ENCODE results near the gene PHLPP1.

Gene PHLPP1

GRCh38 chr18:62856294-62856693 is 141.0 kb downstream of the PHLPP1 start:
- no peak for DNase-seq

- no peak for DNase-seq
Observed at GRCh38 chr18:62857263-62857976, 142.1 kb downstream of the PHLPP1 start.

- no peak for DNase-seq
Observed at GRCh38 chr18:62860062-62860461, 144.7 kb downstream of the PHLPP1 start.

- DNase-seq, result no peak
Observed at GRCh38 chr18:62862466-62862865, 147.1 kb downstream of the PHLPP1 start.

DNA sequence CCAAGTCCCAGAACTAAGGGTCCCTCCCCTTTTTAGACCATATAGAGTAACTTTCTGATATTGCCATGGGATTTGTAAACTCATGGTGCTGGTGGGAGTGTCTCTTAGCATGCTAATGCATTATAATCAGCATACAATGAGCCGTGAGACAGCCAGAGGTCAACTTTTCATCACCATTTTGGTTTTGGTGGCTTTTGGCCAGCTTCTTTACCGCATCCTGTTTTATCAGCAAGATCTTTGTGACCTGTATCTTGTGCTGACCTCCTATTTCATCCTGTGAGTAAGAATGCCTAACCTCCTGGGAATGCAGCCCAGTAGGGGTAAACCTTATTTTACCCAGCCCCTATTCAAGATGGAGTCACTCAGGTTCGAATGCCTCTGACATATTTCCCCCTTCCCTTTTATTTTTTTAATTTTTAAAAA is 148.2 kb downstream of the PHLPP1 start:
- no peak for DNase-seq

DNA sequence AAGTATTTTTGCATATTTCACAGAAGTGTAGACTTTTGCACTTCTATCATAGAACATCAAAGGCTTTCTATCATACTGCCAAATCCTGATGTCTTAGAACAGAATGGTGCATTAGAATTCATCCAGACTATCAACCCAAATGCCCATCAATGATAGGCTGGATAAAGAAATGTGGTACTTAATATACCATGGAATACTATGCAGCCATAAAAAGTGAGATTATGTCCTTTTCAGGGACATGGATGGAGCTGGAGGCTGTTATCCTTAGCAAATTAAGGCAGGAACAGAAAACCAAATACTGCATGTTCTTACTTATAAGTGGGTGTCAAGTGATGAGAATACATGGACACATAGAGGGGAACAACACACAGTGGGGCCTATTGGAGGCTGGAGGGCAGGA is 150.2 kb downstream of the PHLPP1 start:
- no peak for DNase-seq

DNA sequence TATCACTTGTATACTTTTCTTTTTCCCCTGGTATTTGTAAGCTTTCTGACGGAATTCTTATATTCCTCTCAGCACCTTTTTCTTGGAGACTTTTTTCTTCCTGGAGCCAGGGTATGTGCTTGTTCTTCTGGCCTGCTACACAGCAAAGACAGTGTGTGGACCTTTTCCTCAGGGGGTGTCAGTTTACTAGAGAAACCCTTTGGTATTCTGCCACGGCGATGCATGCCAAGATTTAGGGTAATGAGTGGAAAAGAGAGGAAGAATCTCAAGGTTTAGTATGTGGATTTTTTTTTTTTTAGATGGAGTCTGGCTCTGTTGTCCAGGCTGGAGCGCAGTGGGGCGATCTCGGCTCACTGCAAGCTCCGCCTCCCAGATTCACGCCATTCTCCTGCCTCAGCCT is 152.2 kb downstream of the PHLPP1 start:
- no peak for DNase-seq

DNA sequence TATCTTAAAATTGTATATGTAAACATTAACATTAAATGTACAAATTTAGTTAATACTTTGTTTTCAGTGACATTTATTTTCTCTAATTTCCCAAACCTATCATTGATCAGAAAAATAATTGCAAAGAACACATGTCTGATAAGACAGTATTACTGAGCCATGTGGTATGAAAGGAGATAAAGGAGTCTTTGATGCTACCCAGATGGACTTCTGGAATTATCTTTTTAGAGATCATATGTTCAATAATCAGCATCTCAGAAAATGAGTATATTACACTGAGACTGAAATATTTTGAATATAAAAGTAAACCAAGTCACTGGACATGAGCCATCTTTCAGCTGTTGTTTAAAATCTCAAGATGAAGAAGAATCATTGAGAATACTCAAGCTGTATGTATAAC is 153.3 kb downstream of the PHLPP1 start:
- DNase-seq, result no peak

- DNase-seq, result no peak
Observed at GRCh38 chr18:62870643-62871042, 155.3 kb downstream of the PHLPP1 start.

DNA sequence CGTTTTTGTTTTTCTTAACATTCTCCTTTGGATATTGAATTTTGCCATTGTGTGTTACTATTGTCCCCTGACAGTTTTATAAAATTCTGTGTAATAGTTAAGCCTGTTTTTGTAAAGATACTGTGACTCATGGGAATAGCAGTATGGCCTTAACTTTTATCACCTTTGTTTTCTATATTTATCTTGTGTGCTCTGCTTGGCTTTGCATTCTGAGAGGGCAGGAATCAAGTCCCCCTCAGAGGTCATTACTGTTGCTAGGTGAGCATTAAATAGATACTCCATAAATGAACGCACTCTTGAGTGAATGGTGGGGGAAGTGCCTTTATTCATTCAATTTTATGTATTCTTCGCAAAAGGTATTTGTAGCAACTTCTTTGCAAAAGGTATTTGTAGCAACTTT is 160.0 kb downstream of the PHLPP1 start:
- no peak for DNase-seq

DNA sequence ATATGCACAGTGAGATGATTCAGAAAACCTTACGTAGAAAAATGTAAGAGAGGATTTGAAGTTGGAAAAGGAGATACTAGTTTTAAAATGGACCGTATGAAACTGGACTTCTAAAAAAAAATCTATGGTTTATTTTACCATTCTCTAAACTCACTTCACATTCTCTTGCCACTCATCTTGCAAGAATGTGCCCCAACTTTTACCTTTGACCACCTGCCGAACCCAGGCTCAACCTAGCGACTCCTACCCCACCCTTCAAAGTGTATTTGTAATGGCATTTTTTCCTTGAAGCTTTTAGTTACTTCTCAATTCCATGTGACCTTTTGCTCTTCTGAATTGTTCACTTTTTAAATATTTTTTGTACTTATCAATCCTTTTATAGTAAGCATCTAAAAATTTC is 160.8 kb downstream of the PHLPP1 start:
- no peak for DNase-seq

DNA sequence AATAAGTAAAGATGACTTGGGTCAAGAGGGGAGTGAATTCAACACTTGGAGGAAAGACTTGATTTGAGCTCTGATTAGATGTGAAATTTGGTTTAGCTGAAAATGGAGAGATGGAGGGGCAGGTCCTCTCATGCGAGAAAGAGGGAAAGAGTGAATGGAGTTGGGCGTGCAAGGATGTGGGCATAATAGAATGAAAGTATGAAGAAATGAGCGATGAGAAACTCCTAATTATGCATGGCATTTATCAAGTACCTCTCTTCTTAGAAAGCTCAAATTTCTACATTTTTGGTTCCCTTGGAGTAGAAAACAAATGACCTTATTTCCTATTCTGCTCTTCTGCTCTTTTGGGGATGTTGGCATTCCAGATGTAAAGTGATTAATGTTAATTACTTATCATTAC is 161.5 kb downstream of the PHLPP1 start:
- DNase-seq, result no peak

GRCh38 chr18:62877411-62878221 is 162.3 kb downstream of the PHLPP1 start:
- no peak for DNase-seq

GRCh38 chr18:62878305-62878704 is 163.0 kb downstream of the PHLPP1 start:
- DNase-seq, result no peak

- DNase-seq, result no peak
Observed at GRCh38 chr18:62880034-62880433, 164.7 kb downstream of the PHLPP1 start.

- DNase-seq, result no peak
Observed at GRCh38 chr18:62880673-62881364, 165.5 kb downstream of the PHLPP1 start.

DNA sequence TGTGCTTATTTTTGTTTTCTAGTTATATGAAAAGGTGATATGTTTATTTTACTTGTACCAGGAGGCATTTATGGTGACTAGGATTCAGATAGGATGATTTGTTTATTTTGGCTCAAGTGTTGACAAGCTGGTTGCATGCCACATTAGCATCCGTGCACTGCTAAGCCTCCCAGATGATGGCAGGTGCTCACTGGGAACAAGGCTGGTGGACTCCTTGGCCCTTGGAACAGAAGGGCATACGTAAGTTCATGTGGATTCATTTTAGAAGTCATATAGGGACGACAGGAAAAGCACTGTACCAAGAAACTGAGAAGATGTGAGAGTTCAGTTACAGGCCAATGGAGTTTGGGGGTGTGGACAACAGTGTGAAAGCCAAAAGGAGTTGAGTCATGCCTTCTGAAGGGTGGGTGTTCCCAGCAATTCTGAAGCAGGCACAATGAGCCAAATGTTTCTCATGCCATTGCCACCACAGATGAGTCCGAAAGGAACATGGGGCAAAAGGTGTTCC is 166.2 kb downstream of the PHLPP1 start:
- no peak for DNase-seq

- no peak for DNase-seq
Observed at GRCh38 chr18:62883937-62884735, 168.8 kb downstream of the PHLPP1 start.

DNA sequence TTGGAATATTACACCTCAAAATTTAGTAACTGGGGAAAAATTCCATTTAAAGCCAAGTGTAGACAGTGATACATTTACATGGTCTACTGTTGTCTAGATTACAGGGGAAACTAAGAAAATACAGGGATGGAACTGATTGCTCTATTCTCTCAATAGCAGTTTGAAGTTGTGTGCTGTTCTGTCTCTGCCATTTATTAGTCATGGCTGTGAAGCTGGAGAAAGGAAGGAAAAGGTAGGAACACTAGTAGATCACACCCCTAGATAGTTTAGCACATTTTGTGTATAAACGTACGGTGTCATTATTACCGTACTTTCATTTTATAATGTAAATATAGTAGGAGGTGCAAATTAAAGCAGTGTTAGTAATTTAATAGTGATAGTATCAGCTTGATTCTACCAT is 170.5 kb downstream of the PHLPP1 start:
- no peak for DNase-seq

- no peak for DNase-seq
Observed at GRCh38 chr18:62894681-62895390, 179.5 kb downstream of the PHLPP1 start.

GRCh38 chr18:62897153-62897552 is 181.8 kb downstream of the PHLPP1 start:
- no peak for DNase-seq

- DNase-seq, result no peak
Observed at GRCh38 chr18:62898359-62898758, 183.0 kb downstream of the PHLPP1 start.
